Panc1 (cell line): ENCODE results near the gene RPH3AL. TPM values are rescaled to one million over a fixed set of nuclear protein-coding genes. Genes with fewer than 3 reads are reported as not detected.

Source experiments
- ATAC-seq: fragments of 200-7000 bp; cut with Tn5 transposase; 2 replicates; pipeline ENCODE4 v1.9.1; 2020; ENCODE audit warnings: mild to moderate bottlenecking, moderate library complexity
- BruUV-seq: library from RNA; stranded (reverse); fragments of 400-500 nt; replicated peaks from 2 replicates; lab custom pipeline; 2021; lab: Mats Ljungman, UMichigan
- CTCF ChIA-PET: fragments of 300-600 bp; sonication (Branson Sonifier 250); formaldehyde crosslinking; loops from one replicate; lab custom pipeline; 2022; ENCODE audit warnings: antibody characterized with exemption; lab: Charles Lee
- POLR2A ChIA-PET: fragments of 300-600 bp; sonication (Branson Sonifier 250); formaldehyde crosslinking; loops from one replicate; lab custom pipeline; 2022; ENCODE audit warnings: antibody characterized with exemption; lab: Charles Lee
- DNase-seq: peaks from one replicate; pipeline ENCODE4 v3.0.0-alpha.2; 2010; ENCODE audit warnings: low read depth, low spot score
- H3K27ac ChIP-seq: 2 replicates; pipeline ENCODE4 v1.5.1; 2011; ENCODE audit warnings: mild to moderate bottlenecking, low read length, inconsistent platforms
- H3K27me3 ChIP-seq: fragments of 200-500 bp; sonication (Bioruptor generic); 2 replicates; pipeline ENCODE4 v1.6.0; 2014; ENCODE audit warnings: low read length, inconsistent platforms; ENCODE audit not compliant: control insufficient read depth, insufficient read depth
- H3K36me3 ChIP-seq: fragments of 200-500 bp; sonication (Bioruptor generic); 2 replicates; pipeline ENCODE4 v1.5.1; 2014; ENCODE audit warnings: inconsistent platforms, mild to moderate bottlenecking, low read length, moderate library complexity; ENCODE audit not compliant: control insufficient read depth, insufficient read depth
- H3K4me1 ChIP-seq: 2 replicates; pipeline ENCODE4 v1.5.1; 2011; ENCODE audit warnings: inconsistent platforms, mild to moderate bottlenecking, low read length, moderate library complexity; ENCODE audit not compliant: control insufficient read depth, insufficient read depth
- H3K4me3 ChIP-seq, 2 experiments: 2 replicates each; pipeline ENCODE4 v1.5.1; 2011 to 2012; ENCODE audit warnings: low read depth in 2 of 2, low read length in 2 of 2, mild to moderate bottlenecking in 2 of 2, inconsistent platforms in 1 of 2, moderate library complexity in 1 of 2
- H3K9me3 ChIP-seq: fragments of 200-500 bp; sonication (Bioruptor generic); 2 replicates; pipeline ENCODE4 v1.5.1; 2014; ENCODE audit warnings: low read depth, mild to moderate bottlenecking, inconsistent platforms, low read length, moderate library complexity; ENCODE audit not compliant: control insufficient read depth, insufficient read depth
- POLR2AphosphoS5 ChIP-seq: IDR thresholded peaks from 2 replicates; pipeline ENCODE4 v1.6.1; 2012; ENCODE audit warnings: mild to moderate bottlenecking, low read depth, low read length, moderate library complexity
- SIN3A ChIP-seq: IDR thresholded peaks from 2 replicates; pipeline ENCODE4 v1.6.1; 2012; ENCODE audit warnings: low read depth, mild to moderate bottlenecking, low read length, moderate library complexity, borderline replicate concordance; ENCODE audit not compliant: insufficient read depth
- TCF7L2 ChIP-seq: IDR thresholded peaks from 2 replicates; pipeline ENCODE4 v1.6.1; 2011; ENCODE audit warnings: mild to moderate bottlenecking, low read depth, low read length, inconsistent platforms
- in situ Hi-C: cut with HindIII; loops from 2 replicates; pipeline ENCODE4 v1.10.0; 2016; ENCODE audit warnings: low sequenced_read_pairs, low pct_unique_long_range_greater_than_20kb
- intact Hi-C: fragments of 100-400 bp; cut with micrococcal nuclease; formaldehyde crosslinking; loops from one replicate; pipeline ENCODE4 v1.10.0; 2022; ENCODE audit not compliant: unreplicated experiment
- total RNA-seq: library from RNA; stranded (reverse); gene quantifications from one replicate; pipeline ENCODE4 v1.2.1, GENCODE V29; 2021; ENCODE audit not compliant: unreplicated experiment
- TF ChIP-seq, protein P1 (sequence below), 2 experiments: IDR thresholded peaks; 2 replicates each; pipeline ENCODE4 v1.6.1; 2011 to 2012; ENCODE audit warnings: low read depth in 2 of 2, control low read depth in 1 of 2, low read length in 1 of 2, mild to moderate bottlenecking in 1 of 2, moderate library complexity in 1 of 2; ENCODE audit not compliant: insufficient read depth in 1 of 2
- TF ChIP-seq, protein P2 (sequence below): fragments of 450-650 bp; IDR thresholded peaks from 2 replicates; pipeline ENCODE4 v1.5.1; 2017; ENCODE audit warnings: mild to moderate bottlenecking

RPH3AL gene
- total RNA-seq, 1 experiment from 2014 or later: 2.2 TPM

DNA sequence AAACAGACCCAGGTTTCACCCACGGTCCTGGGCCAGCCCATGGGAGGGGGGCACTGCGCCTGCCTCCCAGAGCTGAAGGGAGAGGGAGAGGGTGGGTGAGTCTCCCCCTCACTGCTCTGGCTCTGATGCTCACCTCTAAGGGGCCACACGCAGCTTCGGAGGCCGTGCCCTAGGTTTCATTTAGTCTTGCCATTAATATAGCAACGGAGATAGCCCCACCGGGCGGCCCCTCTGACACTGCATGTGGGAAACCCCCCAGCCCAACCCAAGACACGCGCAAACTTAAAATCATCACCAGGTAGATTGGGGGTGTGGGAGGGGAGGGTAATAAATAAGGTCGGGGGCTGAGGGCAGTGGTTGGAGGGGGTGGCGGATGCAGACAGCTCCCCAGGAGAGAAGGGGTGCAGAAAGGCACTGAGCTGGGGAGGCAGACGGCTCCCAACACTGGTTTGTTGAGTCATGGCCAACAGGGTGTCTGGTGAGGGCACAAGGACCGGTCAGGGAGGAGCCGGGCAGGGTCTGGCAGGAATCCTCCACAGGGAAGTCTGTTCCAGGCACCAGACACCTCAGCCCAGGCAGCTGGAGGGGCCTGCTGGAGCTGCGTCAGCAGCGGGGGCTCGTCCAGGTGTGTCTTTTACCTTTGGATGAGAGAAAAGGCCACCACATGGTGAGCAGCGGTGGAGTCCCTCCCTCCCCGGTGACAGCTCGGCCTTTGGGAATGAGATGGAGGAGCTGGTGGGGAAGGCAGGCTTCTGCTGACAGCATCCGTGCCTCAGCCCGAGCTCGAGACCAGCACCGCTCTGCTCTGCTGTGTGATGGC is 139.1 kb downstream of the RPH3AL start:
- ChIA-PET POLR2A (no interaction called here), CTCF (no interaction called here)
- Histone ChIP-seq H3K36me3 (no peaks in the 10 kb centered on the region), H3K4me1 (no peaks in the 10 kb centered on the region), H3K27me3 (no peaks in the 10 kb centered on the region), H3K4me3 (no peak overlapping the region), H3K9me3 (no peaks in the 10 kb centered on the region), H3K27ac (no peak overlapping the region)
- DNase-seq (no peak), ATAC-seq (no peak)
- intact Hi-C loops (no loop called here), in situ Hi-C loops (no loop called here)
- TF ChIP-seq, protein P1, sequence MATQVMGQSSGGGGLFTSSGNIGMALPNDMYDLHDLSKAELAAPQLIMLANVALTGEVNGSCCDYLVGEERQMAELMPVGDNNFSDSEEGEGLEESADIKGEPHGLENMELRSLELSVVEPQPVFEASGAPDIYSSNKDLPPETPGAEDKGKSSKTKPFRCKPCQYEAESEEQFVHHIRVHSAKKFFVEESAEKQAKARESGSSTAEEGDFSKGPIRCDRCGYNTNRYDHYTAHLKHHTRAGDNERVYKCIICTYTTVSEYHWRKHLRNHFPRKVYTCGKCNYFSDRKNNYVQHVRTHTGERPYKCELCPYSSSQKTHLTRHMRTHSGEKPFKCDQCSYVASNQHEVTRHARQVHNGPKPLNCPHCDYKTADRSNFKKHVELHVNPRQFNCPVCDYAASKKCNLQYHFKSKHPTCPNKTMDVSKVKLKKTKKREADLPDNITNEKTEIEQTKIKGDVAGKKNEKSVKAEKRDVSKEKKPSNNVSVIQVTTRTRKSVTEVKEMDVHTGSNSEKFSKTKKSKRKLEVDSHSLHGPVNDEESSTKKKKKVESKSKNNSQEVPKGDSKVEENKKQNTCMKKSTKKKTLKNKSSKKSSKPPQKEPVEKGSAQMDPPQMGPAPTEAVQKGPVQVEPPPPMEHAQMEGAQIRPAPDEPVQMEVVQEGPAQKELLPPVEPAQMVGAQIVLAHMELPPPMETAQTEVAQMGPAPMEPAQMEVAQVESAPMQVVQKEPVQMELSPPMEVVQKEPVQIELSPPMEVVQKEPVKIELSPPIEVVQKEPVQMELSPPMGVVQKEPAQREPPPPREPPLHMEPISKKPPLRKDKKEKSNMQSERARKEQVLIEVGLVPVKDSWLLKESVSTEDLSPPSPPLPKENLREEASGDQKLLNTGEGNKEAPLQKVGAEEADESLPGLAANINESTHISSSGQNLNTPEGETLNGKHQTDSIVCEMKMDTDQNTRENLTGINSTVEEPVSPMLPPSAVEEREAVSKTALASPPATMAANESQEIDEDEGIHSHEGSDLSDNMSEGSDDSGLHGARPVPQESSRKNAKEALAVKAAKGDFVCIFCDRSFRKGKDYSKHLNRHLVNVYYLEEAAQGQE (IDR thresholded peaks at IDR 0.05; ENCODE audit: insufficient read depth in 1 of 2, low read depth in 2 of 2, low read length in 1 of 2): no peak
- no peak for TF ChIP-seq TCF7L2
- TF ChIP-seq, protein P2, sequence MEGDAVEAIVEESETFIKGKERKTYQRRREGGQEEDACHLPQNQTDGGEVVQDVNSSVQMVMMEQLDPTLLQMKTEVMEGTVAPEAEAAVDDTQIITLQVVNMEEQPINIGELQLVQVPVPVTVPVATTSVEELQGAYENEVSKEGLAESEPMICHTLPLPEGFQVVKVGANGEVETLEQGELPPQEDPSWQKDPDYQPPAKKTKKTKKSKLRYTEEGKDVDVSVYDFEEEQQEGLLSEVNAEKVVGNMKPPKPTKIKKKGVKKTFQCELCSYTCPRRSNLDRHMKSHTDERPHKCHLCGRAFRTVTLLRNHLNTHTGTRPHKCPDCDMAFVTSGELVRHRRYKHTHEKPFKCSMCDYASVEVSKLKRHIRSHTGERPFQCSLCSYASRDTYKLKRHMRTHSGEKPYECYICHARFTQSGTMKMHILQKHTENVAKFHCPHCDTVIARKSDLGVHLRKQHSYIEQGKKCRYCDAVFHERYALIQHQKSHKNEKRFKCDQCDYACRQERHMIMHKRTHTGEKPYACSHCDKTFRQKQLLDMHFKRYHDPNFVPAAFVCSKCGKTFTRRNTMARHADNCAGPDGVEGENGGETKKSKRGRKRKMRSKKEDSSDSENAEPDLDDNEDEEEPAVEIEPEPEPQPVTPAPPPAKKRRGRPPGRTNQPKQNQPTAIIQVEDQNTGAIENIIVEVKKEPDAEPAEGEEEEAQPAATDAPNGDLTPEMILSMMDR: no peak
- TF ChIP-seq POLR2AphosphoS5: no peak
- TF ChIP-seq SIN3A: no peak
- BruUV-seq: no TSS peak

DNA sequence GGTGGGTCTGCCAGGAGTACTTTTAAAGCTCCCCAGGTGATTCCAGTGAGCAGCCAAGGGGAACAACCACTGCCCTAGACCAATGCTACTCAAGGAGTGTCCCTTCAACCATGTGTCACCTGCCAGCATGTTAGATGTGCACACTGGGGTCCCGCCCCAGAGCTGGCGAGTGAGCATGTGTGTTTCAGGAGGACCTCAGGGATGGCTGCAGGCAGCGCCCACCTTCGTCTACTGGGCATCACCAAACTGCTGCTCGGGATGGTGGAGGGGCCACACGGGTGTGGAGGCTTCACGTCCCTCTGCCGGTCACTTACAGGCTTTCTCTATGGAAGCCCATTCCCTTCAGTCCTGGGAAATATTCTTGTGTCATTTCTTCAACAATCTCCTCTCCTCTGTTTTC is 142.2 kb downstream of the RPH3AL start:
- no TSS peak for BruUV-seq
- Histone ChIP-seq H3K9me3 (no peaks in the 10 kb centered on the region), H3K27ac (no peak overlapping the region), H3K4me1 (no peaks in the 10 kb centered on the region), H3K27me3 (no peaks in the 10 kb centered on the region), H3K36me3 (no peaks in the 10 kb centered on the region), H3K4me3 (no peak overlapping the region)
- no peak for DNase-seq
- intact Hi-C loops: no loop called here
- in situ Hi-C loops: no loop called here
- TF ChIP-seq, protein P2: no peak
- no peak for TF ChIP-seq TCF7L2
- TF ChIP-seq SIN3A: no peak
- no peak for TF ChIP-seq POLR2AphosphoS5
- TF ChIP-seq, protein P1 (IDR thresholded peaks at IDR 0.05; ENCODE audit: insufficient read depth in 1 of 2, low read depth in 2 of 2, low read length in 1 of 2): no peak
- ChIA-PET CTCF (no interaction called here), POLR2A (no interaction called here)
- ATAC-seq: no peak
